Esophagus (tissue), 2 donors: Measurements from ENCODE around the gene HADHA. TPM values are rescaled to one million over a fixed set of nuclear protein-coding genes. Genes with fewer than 3 reads are reported as not detected.

Experiments
- H3K27ac ChIP-seq, 2 donors: one replicate each; pipeline ENCODE4 v1.5.1; 2013; ENCODE audit warnings: low read depth in 2 of 2, mild to moderate bottlenecking in 2 of 2, inconsistent platforms in 1 of 2, low read length in 1 of 2, moderate library complexity in 1 of 2
- H3K27me3 ChIP-seq, 2 donors: one replicate each; pipeline ENCODE4 v1.6.1; 2013; ENCODE audit warnings: low read length in 2 of 2, control low read depth in 1 of 2, mild to moderate bottlenecking in 1 of 2; ENCODE audit not compliant: insufficient read depth in 2 of 2, control insufficient read depth in 1 of 2
- H3K36me3 ChIP-seq, 2 donors: one replicate each; pipeline ENCODE4 v1.6.1; 2013; ENCODE audit warnings: low read length in 1 of 2; ENCODE audit not compliant: control insufficient read depth in 2 of 2, insufficient read depth in 2 of 2
- H3K4me1 ChIP-seq, 2 donors: one replicate each; pipeline ENCODE4 v1.6.1; 2013; ENCODE audit warnings: low read length in 1 of 2; ENCODE audit not compliant: control insufficient read depth in 2 of 2, insufficient read depth in 2 of 2
- H3K4me3 ChIP-seq, 2 donors: one replicate each; pipeline ENCODE4 v1.5.1; 2013; ENCODE audit warnings: low read length in 2 of 2, mild to moderate bottlenecking in 2 of 2, low read depth in 1 of 2, moderate library complexity in 1 of 2
- H3K9me3 ChIP-seq, 2 donors: one replicate each; pipeline ENCODE4 v1.6.1; 2013; ENCODE audit warnings: mild to moderate bottlenecking in 2 of 2, low read depth in 1 of 2, low read length in 1 of 2, moderate library complexity in 1 of 2; ENCODE audit not compliant: control insufficient read depth in 2 of 2, insufficient read depth in 1 of 2
- WGBS, 2 donors: extraction: QIAGEN DNeasy Blood & Tissue Kit; methylation state at CpG; one replicate each; pipeline ENCODE4 v1.1.7; 2013; 5-methylcytosine and 5-hydroxymethylcytosine counted together
- polyA plus RNA-seq, 2 donors: library from polyadenylated mRNA; stranded (reverse); fragments of 200-250 nt; gene quantifications; one replicate each; pipeline ENCODE4 v1.2.3, GENCODE V29; 2013
- donor health status: healthy with polysubstance abuse.
- donor health status: Bipolar disorder and iron deficiency.

The HADHA gene
- polyA plus RNA-seq, 2 donors = 26.4 to 77.1 TPM

DNA sequence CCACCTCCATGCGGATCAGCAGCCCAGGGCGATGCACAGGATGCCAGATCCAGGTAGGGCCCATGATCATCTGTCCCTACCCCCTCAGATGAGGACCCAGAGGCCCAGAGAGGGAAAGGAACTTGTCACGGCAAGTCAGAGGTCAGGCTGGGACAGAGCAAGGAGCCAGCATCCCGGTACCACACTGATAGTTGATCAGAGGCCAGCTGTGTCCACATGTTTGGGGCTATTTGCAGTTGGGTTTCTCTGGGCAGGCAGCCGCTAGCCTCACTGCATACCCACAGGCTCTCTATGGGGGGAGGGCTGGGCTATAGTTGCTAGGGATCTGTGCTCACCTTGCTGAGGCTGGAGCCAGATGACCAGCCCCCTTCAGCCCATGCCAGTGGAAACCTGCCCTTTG, 62.0 kb downstream of the HADHA start:
- Histone ChIP-seq H3K36me3 (no peaks in the 10 kb centered on the region), H3K27ac (no peak overlapping the region), H3K27me3 (no peaks in the 10 kb centered on the region), H3K9me3 (no peaks in the 10 kb centered on the region), H3K4me3 (no peak overlapping the region), H3K4me1 (peaks cover 3 to 10% of the 10 kb centered on the region in 2 donors)
- WGBS, 2 donors = 69 to 78% methylated on average over 5 of the region's 5 CpGs

DNA sequence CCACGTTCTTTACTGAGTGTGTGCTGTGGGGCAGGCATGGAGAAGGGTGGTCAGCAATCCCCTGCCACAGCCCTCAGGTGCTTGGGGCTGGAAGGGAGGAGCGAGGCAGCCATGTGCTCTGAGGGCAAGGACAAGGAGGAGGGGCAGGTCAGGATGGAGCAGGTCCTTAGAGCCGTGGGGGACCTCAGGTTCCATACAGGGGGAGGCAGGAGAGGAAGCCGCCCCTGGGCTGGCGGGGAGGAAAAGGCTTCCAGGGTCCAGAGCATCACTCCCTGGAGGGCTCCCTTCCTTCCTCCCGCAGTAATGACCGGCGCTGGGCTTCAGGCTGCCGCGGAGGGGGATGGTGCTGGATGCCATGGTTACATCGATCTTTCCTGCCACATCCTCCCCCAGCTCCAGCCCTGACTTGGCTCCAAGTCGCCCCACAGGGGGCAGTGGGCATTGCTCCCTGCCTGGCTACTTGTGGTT, 65.0 kb downstream of the HADHA start:
- Histone ChIP-seq H3K4me1 (peaks cover 1 to 9% of the 10 kb centered on the region in 2 donors), H3K27me3 (no peaks in the 10 kb centered on the region), H3K9me3 (no peaks in the 10 kb centered on the region), H3K4me3 (no peak overlapping the region), H3K27ac (no peak overlapping the region), H3K36me3 (no peaks in the 10 kb centered on the region)
- WGBS, 2 donors = 47 to 48% methylated on average over 11 to 12 of the region's 12 CpGs

DNA sequence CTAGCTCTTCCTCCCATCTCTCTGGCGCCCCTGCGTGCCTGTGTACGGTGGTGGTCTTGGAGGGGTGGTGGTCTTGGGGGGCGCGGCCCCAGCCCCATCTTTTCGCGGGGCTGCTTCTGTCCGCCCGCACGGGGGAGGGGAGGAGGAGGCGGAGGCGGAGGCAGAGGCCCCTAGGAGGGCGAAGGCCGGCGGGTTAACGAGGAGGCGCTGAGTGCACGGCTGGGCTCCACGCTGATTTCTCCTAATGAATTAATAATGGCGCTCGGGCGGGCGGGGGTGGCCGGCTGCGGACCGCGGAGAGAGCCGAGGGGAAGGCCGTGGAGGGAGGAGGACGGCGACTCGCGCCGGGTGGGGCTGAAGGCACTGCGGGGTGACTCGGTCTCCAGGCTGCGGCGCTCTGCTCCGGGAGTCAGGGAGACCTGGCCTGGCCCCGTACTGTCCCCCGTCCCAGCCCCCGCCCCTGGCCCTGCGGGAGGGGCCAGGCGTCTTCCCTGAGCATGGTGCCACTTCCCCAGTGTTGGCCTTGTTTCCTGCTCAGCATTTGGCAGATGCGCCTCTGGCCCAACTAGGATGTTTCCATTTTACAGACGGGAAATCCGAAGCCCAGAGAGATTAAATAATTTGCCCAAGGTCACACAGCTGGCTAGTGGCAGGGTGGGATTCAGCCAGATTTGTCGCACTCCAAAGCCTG, 65.5 kb downstream of the HADHA start:
- WGBS, 2 donors = 2 to 8% methylated on average over 36 to 48 of the region's 48 CpGs
- Histone ChIP-seq H3K4me3 (peak overlapping the region; percentile 27 to 51), H3K4me1 (peaks cover under 1 to 7% of the 10 kb centered on the region in 2 donors), H3K27me3 (peaks cover 0 to under 1% of the 10 kb centered on the region in 2 donors), H3K36me3 (no peaks in the 10 kb centered on the region), H3K27ac (no peak overlapping the region), H3K9me3 (no peaks in the 10 kb centered on the region)

DNA sequence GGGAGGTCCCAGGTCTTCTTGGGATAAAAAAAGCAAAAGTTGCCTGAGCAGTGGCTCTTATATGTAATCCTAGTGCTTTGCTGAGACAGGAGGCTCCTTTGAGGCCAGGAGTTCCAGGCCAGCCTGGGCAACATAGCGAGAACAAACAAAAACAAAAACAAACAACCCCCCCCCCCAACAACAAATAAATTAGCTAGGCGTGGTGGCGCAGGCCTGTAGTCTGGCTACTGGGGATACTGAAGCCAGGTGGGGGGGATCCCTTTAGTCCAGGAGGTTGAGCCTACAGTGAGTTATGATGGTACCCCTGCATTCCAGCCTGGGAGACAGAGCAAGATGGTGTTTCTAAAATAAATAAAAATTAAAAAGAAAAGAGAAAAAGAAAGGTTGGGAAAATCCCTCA, 66.2 kb downstream of the HADHA start:
- Histone ChIP-seq H3K27ac (no peak overlapping the region), H3K4me1 (peaks cover 4 to 7% of the 10 kb centered on the region in 2 donors), H3K36me3 (no peaks in the 10 kb centered on the region), H3K9me3 (no peaks in the 10 kb centered on the region), H3K4me3 (no peak overlapping the region), H3K27me3 (peaks cover 0 to 6% of the 10 kb centered on the region in 2 donors)
- 95 to 97% methylated on average over 3 of the region's 3 CpGs for WGBS, 2 donors

DNA sequence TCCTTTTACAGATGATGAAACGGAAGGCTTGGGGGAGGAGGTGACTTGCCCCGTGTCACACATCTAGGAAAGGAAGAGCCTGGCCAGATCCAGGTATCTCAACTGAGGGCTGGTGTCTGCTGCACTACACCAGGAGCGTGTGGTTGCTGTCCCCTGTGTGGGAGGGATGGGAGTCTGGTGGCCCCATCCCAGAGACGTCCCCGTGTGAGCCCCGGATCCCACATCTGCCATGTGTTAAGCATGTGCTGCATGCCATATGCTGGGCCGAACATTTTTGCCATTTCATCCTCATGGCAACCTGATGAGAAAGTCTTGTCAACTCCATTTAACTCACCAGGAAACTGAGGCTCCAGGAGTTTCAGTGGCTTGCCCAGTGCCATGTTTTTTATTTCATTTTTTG, 67.3 kb downstream of the HADHA start:
- Histone ChIP-seq H3K9me3 (no peaks in the 10 kb centered on the region), H3K27me3 (peaks cover 0 to 6% of the 10 kb centered on the region in 2 donors)
- WGBS, 2 donors = 95 to 96% methylated on average over 7 of the region's 7 CpGs

DNA sequence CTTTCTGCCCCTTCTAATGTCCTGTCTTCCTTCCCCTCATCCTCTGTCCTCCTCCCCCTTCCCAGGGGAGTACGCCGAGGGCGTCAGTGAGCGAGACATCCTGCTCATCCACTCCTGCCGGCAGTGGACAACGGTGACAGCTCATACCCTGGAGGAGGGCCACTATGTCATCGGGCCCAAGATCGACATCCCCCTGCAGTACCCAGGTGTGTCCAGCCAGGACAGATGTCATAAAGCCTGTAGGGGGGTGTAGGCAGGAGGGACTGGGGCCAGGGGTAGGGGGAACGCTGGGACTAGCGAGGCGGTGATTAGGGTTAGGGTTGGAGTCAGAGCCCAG, 68.2 kb downstream of the HADHA start:
- peaks cover 4 to 9% of the 10 kb centered on the region in 2 donors for H3K4me1 ChIP-seq
- H3K27ac ChIP-seq = no peak overlapping the region
- peaks cover 0 to 6% of the 10 kb centered on the region in 2 donors for H3K27me3 ChIP-seq
- no peak overlapping the region for H3K4me3 ChIP-seq
- 82 to 86% methylated on average over 11 of the region's 11 CpGs for WGBS, 2 donors
- H3K9me3 ChIP-seq = no peaks in the 10 kb centered on the region
- H3K36me3 ChIP-seq = no peaks in the 10 kb centered on the region

More for the DNA sequence above, 67.3 kb downstream of the HADHA start:
- Histone ChIP-seq H3K4me1 (peaks cover 4 to 8% of the 10 kb centered on the region in 2 donors), H3K27ac (no peak overlapping the region), H3K4me3 (no peak overlapping the region), H3K36me3 (no peaks in the 10 kb centered on the region)

DNA sequence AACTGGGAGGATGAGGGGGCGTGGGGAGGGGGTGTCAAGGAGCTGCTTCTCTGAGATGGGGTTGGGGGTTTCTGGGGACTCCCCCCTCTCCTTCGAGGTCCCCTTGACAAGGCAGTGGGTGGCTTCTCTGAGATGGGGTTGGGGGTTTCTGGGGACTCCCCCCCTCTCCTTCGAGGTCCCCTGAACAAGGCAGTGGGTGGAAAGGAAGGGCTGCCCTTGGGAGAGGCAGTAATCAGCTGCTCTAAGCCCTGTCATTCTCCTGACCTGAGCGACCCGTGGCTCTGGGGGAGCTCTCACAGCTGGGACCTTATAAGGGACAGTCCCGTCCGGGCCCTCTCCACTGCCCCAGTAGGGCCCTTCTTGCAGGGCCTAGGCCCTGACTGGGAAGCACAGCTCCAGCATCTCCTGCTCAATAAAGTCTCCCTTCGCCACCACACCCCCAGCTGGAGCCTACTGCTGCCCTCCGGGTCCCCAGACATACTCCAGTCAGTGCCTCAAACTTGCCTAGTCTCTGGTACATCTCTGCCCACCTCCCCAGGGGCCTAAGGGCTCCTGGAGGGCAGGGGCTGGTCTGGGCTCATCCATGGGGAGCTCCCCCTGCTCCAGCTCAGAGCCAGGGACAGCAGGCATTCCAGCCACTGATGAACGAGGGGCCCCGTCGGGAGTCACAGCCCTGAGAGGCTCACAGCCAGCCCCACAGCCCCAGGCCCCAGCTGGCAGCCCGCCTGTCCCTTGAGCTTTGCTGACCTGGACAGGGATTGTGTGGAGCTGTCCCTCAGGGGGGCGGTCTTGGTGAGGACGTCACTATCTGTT, 68.8 kb downstream of the HADHA start:
- Histone ChIP-seq H3K4me3 (no peak overlapping the region), H3K36me3 (no peaks in the 10 kb centered on the region), H3K9me3 (no peaks in the 10 kb centered on the region), H3K27me3 (peaks cover 0 to 6% of the 10 kb centered on the region in 2 donors), H3K4me1 (peaks cover 4 to 9% of the 10 kb centered on the region in 2 donors), H3K27ac (no peak overlapping the region)
- WGBS, 2 donors = 67 to 72% methylated on average over 15 of the region's 15 CpGs

DNA sequence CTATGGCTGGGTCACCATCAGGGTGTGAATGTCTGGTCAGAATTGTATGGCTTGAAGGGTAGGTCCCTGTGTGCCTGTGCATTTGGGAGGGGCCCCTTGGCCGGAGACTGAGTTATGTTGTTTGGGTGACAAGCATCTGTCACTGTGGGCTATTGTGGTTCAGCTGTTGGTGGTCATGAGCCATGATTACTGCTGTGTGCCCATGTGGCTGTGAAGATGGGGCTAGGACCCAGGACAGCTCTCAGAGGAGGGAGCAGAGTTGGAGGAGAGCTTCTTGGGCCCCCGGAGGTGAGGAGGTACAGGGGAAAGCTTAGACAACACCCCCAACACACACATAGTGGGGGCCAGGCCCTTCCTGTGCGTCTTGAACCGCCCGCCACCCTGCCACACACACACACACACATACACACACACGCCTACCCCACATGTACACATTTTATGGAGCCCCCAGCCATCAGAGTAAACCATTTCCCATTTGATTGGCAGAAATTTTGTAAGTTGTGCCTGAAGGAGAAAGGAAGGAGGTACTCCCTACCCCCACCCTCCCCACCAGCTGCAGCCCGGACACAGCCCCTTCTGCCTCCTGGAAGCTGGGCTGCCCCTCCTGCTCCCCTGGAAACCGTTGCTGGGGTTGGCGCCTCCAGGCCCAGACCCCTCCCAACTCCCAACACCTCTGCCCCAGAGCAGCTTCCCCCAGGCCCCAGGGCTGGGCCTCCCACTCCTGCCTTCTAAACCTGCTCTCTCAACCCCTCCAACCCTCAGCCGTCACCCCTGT, 69.6 kb downstream of the HADHA start:
- Histone ChIP-seq H3K4me3 (no peak overlapping the region), H3K27me3 (peaks cover 0 to 6% of the 10 kb centered on the region in 2 donors), H3K9me3 (no peaks in the 10 kb centered on the region), H3K27ac (no peak overlapping the region), H3K36me3 (no peaks in the 10 kb centered on the region), H3K4me1 (peaks cover 4 to 9% of the 10 kb centered on the region in 2 donors)
- WGBS, 2 donors = 74 to 75% methylated on average over 10 of the region's 10 CpGs

DNA sequence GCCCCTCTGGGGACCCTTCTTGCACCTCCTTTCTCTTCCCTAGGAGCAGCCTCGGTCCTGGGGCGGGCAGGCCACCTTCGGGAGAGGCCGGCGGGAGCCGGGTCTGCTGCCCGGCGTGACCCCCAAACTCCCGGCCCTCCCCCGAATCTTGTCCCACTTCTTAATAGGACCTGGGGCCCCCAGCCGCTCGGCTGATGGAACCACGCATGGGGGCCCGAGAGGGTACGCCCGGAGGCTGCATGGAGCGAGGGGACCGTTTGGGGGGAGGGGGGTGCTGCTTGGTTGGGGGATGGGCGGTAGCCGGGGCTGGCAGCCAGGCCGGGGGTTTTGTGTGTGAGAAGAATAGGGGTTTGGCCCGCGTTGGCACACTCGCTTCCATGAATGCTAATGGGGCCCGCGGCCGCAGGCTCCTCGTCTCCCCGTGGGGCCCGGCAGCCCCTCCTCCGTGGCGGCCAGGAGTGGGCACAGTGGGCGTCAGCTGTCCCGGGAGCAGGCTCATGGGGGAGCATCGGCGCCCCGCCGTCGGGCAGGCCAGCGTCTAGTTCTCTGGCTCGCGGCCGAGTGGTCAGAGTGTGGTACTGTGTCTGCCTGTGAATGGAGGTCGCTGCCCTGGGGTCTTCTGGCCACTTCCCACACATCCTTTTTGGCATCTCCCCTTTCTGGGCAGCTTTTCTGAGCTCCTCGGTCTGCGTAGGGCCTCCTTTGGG, 70.5 kb downstream of the HADHA start:
- no peaks in the 10 kb centered on the region for H3K9me3 ChIP-seq
- peak overlapping the region in 1 of 2 donors; percentile 50 for H3K4me3 ChIP-seq
- H3K27ac ChIP-seq = no peak overlapping the region
- peaks cover 0 to 6% of the 10 kb centered on the region in 2 donors for H3K27me3 ChIP-seq
- H3K36me3 ChIP-seq = no peaks in the 10 kb centered on the region
- WGBS, 2 donors = 18 to 23% methylated on average over 34 to 46 of the region's 46 CpGs
- H3K4me1 ChIP-seq = peaks cover 4 to 5% of the 10 kb centered on the region in 2 donors
